ENCODE data around the gene MARK4.

MARK4 gene

DNA sequence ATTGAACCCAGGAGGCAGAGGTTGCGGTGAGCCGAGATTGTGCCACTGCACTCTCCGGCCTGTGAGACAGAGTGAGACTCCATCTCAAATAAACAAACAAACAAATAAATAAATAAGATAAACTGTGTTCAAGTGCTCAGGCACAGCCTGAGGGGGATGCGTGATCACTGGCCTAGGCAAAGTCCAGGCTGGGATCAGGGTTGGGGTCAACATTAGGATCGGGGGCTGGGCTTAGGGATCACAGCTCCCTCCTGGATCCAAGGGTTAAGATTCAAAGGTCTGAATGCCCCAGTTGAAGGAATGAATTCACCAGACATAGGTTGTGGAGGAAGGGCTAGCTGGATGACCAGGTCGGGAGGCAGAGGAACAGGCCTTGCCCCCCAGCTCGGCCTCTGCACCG is 3.9 kb upstream of the MARK4 start:
- no peak for DNase-seq (ENCODE audit: low read depth in 1 of 2, low spot score in 1 of 2)
- TF ChIP-seq SPI1 (IDR thresholded peaks at IDR 0.05; ENCODE audit: borderline replicate concordance, low read depth) = no peak
- TF ChIP-seq POLR2AphosphoS5 (IDR thresholded peaks at IDR 0.05; ENCODE audit: low read depth) = no peak
- no peak for TF ChIP-seq GABPA (IDR thresholded peaks at IDR 0.05; ENCODE audit: low read depth)
- TF ChIP-seq, protein P1, sequence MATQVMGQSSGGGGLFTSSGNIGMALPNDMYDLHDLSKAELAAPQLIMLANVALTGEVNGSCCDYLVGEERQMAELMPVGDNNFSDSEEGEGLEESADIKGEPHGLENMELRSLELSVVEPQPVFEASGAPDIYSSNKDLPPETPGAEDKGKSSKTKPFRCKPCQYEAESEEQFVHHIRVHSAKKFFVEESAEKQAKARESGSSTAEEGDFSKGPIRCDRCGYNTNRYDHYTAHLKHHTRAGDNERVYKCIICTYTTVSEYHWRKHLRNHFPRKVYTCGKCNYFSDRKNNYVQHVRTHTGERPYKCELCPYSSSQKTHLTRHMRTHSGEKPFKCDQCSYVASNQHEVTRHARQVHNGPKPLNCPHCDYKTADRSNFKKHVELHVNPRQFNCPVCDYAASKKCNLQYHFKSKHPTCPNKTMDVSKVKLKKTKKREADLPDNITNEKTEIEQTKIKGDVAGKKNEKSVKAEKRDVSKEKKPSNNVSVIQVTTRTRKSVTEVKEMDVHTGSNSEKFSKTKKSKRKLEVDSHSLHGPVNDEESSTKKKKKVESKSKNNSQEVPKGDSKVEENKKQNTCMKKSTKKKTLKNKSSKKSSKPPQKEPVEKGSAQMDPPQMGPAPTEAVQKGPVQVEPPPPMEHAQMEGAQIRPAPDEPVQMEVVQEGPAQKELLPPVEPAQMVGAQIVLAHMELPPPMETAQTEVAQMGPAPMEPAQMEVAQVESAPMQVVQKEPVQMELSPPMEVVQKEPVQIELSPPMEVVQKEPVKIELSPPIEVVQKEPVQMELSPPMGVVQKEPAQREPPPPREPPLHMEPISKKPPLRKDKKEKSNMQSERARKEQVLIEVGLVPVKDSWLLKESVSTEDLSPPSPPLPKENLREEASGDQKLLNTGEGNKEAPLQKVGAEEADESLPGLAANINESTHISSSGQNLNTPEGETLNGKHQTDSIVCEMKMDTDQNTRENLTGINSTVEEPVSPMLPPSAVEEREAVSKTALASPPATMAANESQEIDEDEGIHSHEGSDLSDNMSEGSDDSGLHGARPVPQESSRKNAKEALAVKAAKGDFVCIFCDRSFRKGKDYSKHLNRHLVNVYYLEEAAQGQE (IDR thresholded peaks at IDR 0.05; ENCODE audit: insufficient replicate concordance, low read depth) = no peak
- TF ChIP-seq, protein P2, sequence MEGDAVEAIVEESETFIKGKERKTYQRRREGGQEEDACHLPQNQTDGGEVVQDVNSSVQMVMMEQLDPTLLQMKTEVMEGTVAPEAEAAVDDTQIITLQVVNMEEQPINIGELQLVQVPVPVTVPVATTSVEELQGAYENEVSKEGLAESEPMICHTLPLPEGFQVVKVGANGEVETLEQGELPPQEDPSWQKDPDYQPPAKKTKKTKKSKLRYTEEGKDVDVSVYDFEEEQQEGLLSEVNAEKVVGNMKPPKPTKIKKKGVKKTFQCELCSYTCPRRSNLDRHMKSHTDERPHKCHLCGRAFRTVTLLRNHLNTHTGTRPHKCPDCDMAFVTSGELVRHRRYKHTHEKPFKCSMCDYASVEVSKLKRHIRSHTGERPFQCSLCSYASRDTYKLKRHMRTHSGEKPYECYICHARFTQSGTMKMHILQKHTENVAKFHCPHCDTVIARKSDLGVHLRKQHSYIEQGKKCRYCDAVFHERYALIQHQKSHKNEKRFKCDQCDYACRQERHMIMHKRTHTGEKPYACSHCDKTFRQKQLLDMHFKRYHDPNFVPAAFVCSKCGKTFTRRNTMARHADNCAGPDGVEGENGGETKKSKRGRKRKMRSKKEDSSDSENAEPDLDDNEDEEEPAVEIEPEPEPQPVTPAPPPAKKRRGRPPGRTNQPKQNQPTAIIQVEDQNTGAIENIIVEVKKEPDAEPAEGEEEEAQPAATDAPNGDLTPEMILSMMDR (IDR thresholded peaks at IDR 0.05; ENCODE audit: insufficient read depth, low read length) = no peak
- no peak overlapping the region for H3K4me3 ChIP-seq (replicated peaks; ENCODE audit: insufficient read depth, low read length)
- no peaks in the 10 kb centered on the region for H3K27me3 ChIP-seq (ENCODE audit: insufficient read depth, poor library complexity, severe bottlenecking)
- H3K27ac ChIP-seq (replicated peaks) = no peak overlapping the region

DNA sequence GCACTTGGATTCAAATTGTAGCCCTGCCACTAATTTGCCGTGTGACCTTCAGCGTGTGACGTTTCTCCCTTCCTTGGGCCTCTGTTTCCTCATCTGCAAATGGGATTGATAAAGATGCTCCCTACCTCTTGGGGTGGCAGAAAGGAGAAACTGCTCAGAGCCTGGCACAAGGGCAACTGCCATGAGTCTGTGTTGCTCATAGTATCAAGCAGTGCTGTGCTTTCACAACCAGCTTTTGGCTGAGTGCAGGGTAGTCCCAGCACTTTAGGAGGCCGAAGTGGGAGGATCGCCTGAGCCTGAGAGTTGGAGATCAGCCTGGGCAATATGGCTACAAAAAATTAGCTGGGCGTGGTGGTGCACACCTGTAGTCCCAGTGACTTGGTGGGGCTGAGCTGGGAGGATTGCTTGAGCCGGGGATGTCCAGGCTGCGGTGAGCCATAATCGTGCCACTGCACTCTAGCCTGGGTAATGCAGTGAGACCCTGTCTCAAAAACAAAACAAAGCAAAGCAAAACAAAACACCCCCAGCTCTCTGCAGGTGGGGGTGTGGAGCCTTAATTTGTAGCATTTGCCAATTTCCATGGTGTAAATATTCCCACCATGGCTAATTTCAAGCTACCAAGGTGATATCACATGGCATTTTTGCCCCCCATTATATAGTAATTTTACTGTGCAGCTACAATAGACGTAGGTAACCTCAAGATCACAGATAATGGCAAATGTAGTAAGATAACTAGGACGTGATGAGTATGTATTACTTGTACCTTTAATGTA is 1.6 kb upstream of the MARK4 start:
- no peaks in the 10 kb centered on the region for H3K27me3 ChIP-seq (ENCODE audit: insufficient read depth, poor library complexity, severe bottlenecking)
- peak in 1 of 2 experiments; percentile 11 for DNase-seq (ENCODE audit: low read depth in 1 of 2, low spot score in 1 of 2)
- no peak overlapping the region for H3K27ac ChIP-seq (replicated peaks)
- H3K4me3 ChIP-seq (replicated peaks; ENCODE audit: insufficient read depth, low read length) = no peak overlapping the region
- TF ChIP-seq POLR2AphosphoS5 (IDR thresholded peaks at IDR 0.05; ENCODE audit: low read depth) (no peak), GABPA (IDR thresholded peaks at IDR 0.05; ENCODE audit: low read depth) (no peak), SPI1 (IDR thresholded peaks at IDR 0.05; ENCODE audit: borderline replicate concordance, low read depth) (no peak)
- TF ChIP-seq, protein P2 (IDR thresholded peaks at IDR 0.05; ENCODE audit: insufficient read depth, low read length) = no peak
- TF ChIP-seq, protein P1 (IDR thresholded peaks at IDR 0.05; ENCODE audit: insufficient replicate concordance, low read depth) = no peak

DNA sequence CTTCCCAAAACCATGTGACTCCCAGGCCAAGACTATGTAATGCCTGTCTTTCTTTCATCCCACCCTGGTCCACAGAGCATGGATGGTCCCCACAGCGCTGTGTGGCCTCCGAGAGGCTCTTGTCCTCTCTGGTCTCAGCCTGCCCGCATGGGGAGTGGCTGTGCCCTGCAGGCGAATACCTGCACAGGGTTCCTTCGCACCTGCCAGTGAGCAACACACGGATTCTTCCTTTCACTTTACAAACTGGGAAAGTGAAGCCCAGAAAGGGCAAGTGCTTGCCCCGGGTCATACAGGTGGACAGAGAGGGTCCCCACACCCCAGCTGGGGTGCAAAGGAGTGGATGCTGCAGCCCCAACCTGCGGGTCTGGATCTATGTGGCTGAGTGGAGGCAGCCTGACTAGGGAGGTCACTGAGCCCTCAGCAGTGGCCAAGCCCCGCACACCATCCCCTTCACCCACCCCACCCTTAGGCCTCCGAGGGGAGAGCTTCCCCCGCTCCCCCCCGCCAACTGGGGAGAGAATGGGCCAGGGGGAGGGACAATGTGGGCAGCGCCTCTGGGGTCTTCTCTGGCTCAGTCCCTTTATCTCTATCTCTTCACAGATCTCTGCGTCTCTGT is 747 bp upstream of the MARK4 start:
- no peak for DNase-seq (ENCODE audit: low read depth in 1 of 2, low spot score in 1 of 2)
- TF ChIP-seq GABPA (IDR thresholded peaks at IDR 0.05; ENCODE audit: low read depth) = no peak
- H3K27me3 ChIP-seq (ENCODE audit: insufficient read depth, poor library complexity, severe bottlenecking) = no peaks in the 10 kb centered on the region
- H3K27ac ChIP-seq (replicated peaks) = no peak overlapping the region; the same call in 1 of the 2 replicates
- peak overlapping the region; percentile 54 for H3K4me3 ChIP-seq (replicated peaks; ENCODE audit: insufficient read depth, low read length)

DNA sequence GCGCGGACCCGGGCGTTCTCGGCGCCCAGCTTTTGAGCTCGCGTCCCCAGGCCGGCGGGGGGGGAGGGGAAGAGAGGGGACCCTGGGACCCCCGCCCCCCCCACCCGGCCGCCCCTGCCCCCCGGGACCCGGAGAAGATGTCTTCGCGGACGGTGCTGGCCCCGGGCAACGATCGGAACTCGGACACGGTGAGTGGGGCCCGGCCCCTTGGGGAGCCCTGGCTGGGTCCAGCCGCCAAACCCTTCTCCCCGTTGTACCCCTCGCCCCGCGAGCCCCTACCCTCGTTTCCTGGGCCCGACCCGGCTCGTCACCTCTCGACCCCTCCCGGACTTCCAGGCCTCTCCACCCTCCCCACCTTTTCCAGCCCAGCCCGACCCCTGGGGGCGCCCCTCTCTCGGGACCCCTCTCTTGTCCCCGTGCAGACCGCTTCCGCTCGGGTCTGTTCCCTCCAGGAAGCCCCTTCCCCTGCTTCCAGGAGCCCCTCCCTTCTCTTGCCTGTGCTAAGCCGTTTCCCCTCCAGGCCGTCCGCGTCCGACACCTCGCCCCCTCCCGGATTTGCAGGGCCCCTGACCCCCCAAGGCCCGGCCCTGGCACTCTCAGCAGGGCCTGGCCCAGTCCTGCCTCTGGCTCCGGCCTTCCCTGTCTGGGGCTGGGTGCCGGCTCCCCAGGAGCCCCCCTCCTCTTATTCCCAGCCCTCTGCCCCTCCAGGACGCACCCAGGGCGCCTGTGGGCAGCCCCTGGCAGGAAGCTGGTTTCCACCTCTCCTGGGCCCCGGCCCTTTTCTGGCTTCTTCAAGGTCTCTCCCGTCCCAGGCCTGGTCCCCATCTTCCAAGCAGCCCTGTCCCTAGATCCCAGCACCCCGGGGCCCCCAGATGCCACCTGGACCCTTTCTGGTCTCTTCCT is 632 bp downstream of the MARK4 start:
- TF ChIP-seq SPI1 (IDR thresholded peaks at IDR 0.05; ENCODE audit: borderline replicate concordance, low read depth) (no peak), GABPA (IDR thresholded peaks at IDR 0.05; ENCODE audit: low read depth) (no peak), POLR2AphosphoS5 (IDR thresholded peaks at IDR 0.05; ENCODE audit: low read depth) (no peak)
- TF ChIP-seq, protein P1 (IDR thresholded peaks at IDR 0.05; ENCODE audit: insufficient replicate concordance, low read depth) = no peak
- TF ChIP-seq, protein P2 (IDR thresholded peaks at IDR 0.05; ENCODE audit: insufficient read depth, low read length) = no peak
- no peak for DNase-seq (ENCODE audit: low read depth in 1 of 2, low spot score in 1 of 2)
- Histone ChIP-seq H3K4me3 (replicated peaks; ENCODE audit: insufficient read depth, low read length) (peak overlapping the region; percentile 71), H3K27ac (replicated peaks) (no peak overlapping the region), H3K27me3 (ENCODE audit: insufficient read depth, poor library complexity, severe bottlenecking) (no peaks in the 10 kb centered on the region)

Data from HL-60 (cell line).